ENCODE data around the gene RASSF7.

RASSF7 gene

GRCh38 chr11:551596-551995 is 9.2 kb upstream of the RASSF7 start:
- DNase-seq (ENCODE audit: low read depth): no peak

- no peak for DNase-seq (ENCODE audit: low read depth)
Measured at GRCh38 chr11:553083-553987, 7.4 kb upstream of the RASSF7 start.

- DNase-seq (ENCODE audit: low read depth): no peak
Measured at GRCh38 chr11:553988-554340, 6.8 kb upstream of the RASSF7 start.

GRCh38 chr11:554428-555226 is 6.1 kb upstream of the RASSF7 start:
- peak; percentile 72 for DNase-seq (ENCODE audit: low read depth)

GRCh38 chr11:555227-555779 is 5.5 kb upstream of the RASSF7 start:
- DNase-seq (ENCODE audit: low read depth): no peak

GRCh38 chr11:555780-556661 is 4.7 kb upstream of the RASSF7 start:
- no peak for DNase-seq (ENCODE audit: low read depth)

GRCh38 chr11:556662-557256 is 4.0 kb upstream of the RASSF7 start:
- DNase-seq (ENCODE audit: low read depth): no peak

- DNase-seq (ENCODE audit: low read depth): no peak
Measured at GRCh38 chr11:557328-558132, 3.2 kb upstream of the RASSF7 start.

- DNase-seq (ENCODE audit: low read depth): no peak
Measured at GRCh38 chr11:558503-558902, 2.3 kb upstream of the RASSF7 start.

- DNase-seq (ENCODE audit: low read depth): no peak
Measured at GRCh38 chr11:559020-559620, 1.6 kb upstream of the RASSF7 start.

GRCh38 chr11:559712-560304 is 962 bp upstream of the RASSF7 start:
- no peak for DNase-seq (ENCODE audit: low read depth)

GRCh38 chr11:561148-562003 is 606 bp downstream of the RASSF7 start:
- no peak for DNase-seq (ENCODE audit: low read depth)

- no peak for DNase-seq (ENCODE audit: low read depth)
Measured at GRCh38 chr11:562046-562645, 1.4 kb downstream of the RASSF7 start.

GRCh38 chr11:563066-563811 is 2.5 kb downstream of the RASSF7 start:
- DNase-seq (ENCODE audit: low read depth): no peak

GRCh38 chr11:563812-564578 is 3.2 kb downstream of the RASSF7 start:
- no peak for DNase-seq (ENCODE audit: low read depth)

- DNase-seq (ENCODE audit: low read depth): no peak
Measured at GRCh38 chr11:565921-566509, 5.2 kb downstream of the RASSF7 start.
